Bronchial epithelial cell (primary cell): ENCODE results near the gene FBXO42. TPM values are rescaled to one million over a fixed set of nuclear protein-coding genes. Genes with fewer than 3 reads are reported as not detected.
"Not testable (repeated sequence)": the region's sequence is repeated elsewhere in the genome, so short reads cannot be mapped to it uniquely, and the experiment has no call there.

Experiments used
- DNase-seq: peaks from one replicate; pipeline ENCODE4 v3.0.0-alpha.2; 2010; ENCODE audit warnings: low read depth
- FAIRE-seq: peaks from 2 replicates; lab custom pipeline; 2011; peaks lifted over from hg19 to GRCh38; lab: Jason Lieb, UNC
- H3K27me3 ChIP-seq: 2 replicates; pipeline ENCODE4 v1.5.1; 2011; ENCODE audit warnings: low read length; ENCODE audit not compliant: control insufficient read depth, insufficient read depth
- H3K36me3 ChIP-seq: 2 replicates; pipeline ENCODE4 v1.5.1; 2011; ENCODE audit warnings: low read length; ENCODE audit not compliant: control insufficient read depth, insufficient read depth
- H3K4me3 ChIP-seq: 2 replicates; pipeline ENCODE4 v1.5.1; 2011; ENCODE audit warnings: mild to moderate bottlenecking, low read depth, low read length, control low read depth
- total RNA-seq: library from RNA; depleted of rRNA; stranded (reverse); fragments of >200 nt; gene quantifications from 2 replicates; pipeline ENCODE4 v1.2.1, GENCODE V29; 2014
- TF ChIP-seq, protein P1 (sequence below): IDR thresholded peaks from 2 replicates; pipeline ENCODE4 v1.5.1; 2011; ENCODE audit warnings: mild to moderate bottlenecking, moderate library complexity, low read length, control low read depth, inconsistent platforms; ENCODE audit not compliant: insufficient read depth, severe bottlenecking

Gene FBXO42
- total RNA-seq, 1 donor from 2014 or later: 10.8 TPM

GRCh38 chr1:16260814-16261213 lies 91.5 kb downstream of the FBXO42 start:
- no peak for FAIRE-seq
- Histone ChIP-seq H3K27me3 (no peaks in the 10 kb centered on the region), H3K4me3 (no peak overlapping the region), H3K36me3 (peaks cover 6% of the 10 kb centered on the region)
- TF ChIP-seq, protein P1, sequence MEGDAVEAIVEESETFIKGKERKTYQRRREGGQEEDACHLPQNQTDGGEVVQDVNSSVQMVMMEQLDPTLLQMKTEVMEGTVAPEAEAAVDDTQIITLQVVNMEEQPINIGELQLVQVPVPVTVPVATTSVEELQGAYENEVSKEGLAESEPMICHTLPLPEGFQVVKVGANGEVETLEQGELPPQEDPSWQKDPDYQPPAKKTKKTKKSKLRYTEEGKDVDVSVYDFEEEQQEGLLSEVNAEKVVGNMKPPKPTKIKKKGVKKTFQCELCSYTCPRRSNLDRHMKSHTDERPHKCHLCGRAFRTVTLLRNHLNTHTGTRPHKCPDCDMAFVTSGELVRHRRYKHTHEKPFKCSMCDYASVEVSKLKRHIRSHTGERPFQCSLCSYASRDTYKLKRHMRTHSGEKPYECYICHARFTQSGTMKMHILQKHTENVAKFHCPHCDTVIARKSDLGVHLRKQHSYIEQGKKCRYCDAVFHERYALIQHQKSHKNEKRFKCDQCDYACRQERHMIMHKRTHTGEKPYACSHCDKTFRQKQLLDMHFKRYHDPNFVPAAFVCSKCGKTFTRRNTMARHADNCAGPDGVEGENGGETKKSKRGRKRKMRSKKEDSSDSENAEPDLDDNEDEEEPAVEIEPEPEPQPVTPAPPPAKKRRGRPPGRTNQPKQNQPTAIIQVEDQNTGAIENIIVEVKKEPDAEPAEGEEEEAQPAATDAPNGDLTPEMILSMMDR: no peak
- DNase-seq: peak; percentile 22

DNA sequence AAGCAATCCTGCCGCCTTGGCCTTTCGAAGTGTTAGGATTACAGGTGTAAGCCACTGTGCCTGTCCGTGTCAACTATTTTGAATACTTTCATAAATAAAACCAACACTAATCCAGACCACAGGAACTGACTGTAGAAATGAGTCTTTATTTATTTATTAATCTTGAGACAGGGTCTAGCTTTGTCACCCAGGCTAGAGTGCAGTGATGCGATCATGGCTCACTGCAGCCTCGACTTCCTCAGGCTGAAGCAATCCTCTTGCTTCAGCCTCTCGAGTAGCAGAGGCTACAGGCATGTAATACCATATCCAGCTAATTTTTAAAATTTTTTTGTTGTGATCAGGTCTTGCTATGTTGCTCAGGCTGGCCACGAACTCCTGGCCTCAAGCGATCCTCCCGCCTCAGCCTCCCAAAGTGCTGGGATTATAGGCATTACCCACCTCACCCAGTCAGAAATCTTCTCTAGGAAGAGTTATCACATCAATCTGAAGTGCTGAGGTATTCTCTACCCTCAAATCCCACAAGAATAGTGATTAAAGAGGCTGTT lies 93.6 kb downstream of the FBXO42 start:
- no peaks in the 10 kb centered on the region for H3K27me3 ChIP-seq
- FAIRE-seq: no peak
- DNase-seq: peak; percentile 22
- peaks cover 9% of the 10 kb centered on the region for H3K36me3 ChIP-seq
- TF ChIP-seq, protein P1: no peak
- no peak overlapping the region for H3K4me3 ChIP-seq

GRCh38 chr1:16257968-16258367 lies 94.3 kb downstream of the FBXO42 start:
- DNase-seq: no peak
- TF ChIP-seq, protein P1: no peak
- FAIRE-seq: no peak
- Histone ChIP-seq H3K4me3 (no peak overlapping the region), H3K36me3 (peaks cover 11% of the 10 kb centered on the region), H3K27me3 (no peaks in the 10 kb centered on the region)

DNA sequence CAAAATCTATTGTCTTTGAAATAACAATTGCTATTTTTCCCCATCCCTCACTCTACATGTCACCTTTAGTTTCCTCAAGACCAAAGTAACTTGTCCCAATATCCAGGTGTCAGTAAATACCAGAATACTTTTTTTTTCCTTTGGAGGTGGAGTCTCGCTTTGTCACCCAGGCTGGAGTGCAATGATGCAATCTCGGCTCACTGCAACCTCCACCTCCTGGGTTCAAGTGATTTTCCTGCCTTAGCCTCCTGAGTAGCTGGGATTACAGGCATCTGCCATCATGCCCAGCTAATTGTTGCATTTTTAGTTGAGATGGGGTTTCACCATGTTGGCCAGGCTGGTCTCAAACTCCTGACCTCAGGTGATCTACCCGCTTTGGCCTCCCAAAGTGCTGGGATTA lies 94.7 kb downstream of the FBXO42 start:
- not testable (repeated sequence) for H3K27me3 ChIP-seq, FAIRE-seq, DNase-seq, H3K4me3 ChIP-seq
- H3K36me3 ChIP-seq: peaks cover 11% of the 10 kb centered on the region

DNA sequence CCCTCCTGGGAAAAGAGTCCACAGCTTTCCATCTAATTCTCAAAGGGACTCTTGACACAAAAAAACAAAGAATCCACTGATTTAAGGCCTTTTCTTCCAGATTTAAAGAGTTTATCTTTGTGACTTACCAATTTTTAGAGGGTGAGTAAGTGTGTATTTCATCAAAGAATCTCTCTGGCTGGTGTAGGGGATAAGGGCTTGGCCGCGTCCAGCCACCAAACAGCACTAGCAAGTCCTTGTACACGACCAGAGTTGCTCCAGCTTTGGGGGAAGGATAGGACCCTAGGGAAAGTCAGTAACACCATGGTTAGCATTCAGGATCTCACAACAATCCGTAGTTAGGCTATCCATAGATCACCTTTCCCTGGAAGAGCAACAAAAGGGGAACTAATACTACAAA lies 95.8 kb downstream of the FBXO42 start:
- Histone ChIP-seq H3K4me3 (no peak overlapping the region), H3K36me3 (peaks cover 11% of the 10 kb centered on the region), H3K27me3 (no peaks in the 10 kb centered on the region)
- DNase-seq (no peak), FAIRE-seq (no peak)
- TF ChIP-seq, protein P1: no peak

- no peaks in the 10 kb centered on the region for H3K27me3 ChIP-seq
- TF ChIP-seq, protein P1: no peak
- DNase-seq (no peak), FAIRE-seq (no peak)
- H3K4me3 ChIP-seq: no peak overlapping the region
- H3K36me3 ChIP-seq: peaks cover 15% of the 10 kb centered on the region
These were observed 97.9 kb downstream of the FBXO42 start for GRCh38 chr1:16254263-16254928.
